Superior temporal gyrus (tissue), 1 donor: ENCODE data around the gene HUNK.

ENCODE experiments used
- DNase-seq: peaks from one replicate; pipeline ENCODE4 v3.0.0-alpha.2; 2016; ENCODE audit errors: extremely low spot score

HUNK gene

DNA sequence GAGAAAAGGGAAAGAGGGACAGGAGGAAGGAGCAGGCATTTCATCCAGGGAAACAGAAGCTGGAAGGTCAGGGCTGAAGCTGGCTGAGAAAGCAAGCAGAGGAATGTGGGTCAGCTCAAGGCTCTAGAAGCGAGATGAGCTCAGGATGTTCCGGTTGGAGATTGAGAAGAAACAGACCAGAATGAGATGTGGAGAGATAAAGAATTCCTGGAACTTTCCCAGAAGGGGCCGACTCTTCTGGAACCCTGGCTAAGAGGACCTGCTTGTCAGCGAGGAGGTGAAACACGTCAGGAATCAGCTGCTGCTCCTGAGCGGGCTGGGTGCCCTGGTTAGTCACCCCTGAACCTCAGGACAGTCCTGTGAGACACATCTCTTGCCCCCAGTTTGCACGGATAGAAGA lies 75.9 kb downstream of the HUNK start:
- no peak for DNase-seq

DNA sequence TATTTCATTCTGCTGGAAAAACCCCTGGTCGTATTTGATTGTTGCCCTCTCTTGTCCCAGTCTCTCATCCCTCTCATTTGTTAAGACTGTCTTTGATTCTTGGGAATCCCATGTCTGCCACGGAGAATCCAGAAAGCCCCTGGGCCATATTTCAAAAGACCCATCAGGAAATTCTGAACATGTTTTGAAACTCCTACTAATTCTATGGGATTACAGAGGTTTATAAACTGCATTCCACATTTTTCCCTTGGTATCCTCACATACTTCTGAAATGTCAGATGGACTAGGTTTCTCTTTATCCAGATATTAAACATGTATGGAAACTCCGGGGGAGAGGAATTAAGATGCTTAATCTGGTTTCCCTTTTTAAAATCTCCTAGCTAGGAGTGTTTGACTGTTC lies 80.0 kb downstream of the HUNK start:
- DNase-seq = no peak

DNA sequence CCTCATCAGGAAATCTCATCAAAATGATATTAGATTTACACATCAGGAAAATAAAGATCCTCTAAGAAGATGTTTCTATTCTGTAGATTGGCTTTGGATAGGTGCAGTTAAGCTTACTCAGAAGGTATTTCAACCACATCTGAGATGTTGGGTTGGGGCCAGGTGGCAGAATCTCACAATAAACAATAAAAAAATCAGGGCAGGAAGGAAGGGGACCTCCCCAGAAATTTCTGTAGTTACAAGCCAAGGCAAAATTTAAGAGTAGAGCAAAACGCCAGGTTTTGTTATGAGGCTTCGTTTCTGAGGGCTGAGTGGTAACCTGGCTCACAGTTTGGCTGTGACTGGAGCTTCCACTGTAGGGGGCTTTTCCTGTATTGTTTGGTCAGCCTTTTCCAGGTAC lies 84.8 kb downstream of the HUNK start:
- DNase-seq = no peak

DNA sequence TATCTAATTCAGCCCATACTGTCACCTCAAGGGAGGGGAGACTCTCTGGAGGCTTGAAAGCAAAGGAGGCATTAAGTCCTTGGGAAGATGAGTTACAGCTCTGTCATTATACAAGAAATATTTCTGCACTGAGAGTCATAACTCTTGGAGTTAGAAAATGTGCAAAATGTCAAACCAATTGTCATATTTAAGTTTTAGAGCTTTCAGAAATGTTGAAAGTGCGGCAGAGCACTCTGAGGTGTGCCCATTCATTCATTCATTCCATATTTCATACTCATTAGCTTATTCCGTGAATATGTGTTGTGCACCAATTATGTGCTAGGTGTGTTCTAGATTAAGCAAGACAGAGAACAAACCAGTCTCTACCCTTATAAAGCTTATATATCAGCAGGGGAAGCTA lies 87.1 kb downstream of the HUNK start:
- DNase-seq = no peak

DNA sequence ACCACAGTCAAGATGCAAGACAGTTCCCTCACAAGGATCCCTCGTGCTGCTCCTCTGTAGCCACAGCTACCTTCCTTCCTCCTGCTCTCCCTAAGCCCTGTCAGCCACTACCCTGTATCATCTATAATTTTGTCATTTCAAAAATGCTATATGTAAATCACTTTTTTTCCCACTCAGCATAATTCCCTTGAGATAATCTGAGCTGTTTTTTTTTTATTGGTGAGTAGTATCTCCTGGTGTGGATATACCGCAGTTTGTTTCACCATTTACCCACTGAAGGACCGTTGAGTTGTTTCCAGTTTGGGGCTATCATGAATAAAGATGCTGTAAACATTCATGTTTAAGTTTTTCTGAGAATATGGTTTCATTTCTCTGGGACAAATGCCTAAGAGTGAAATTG lies 88.2 kb downstream of the HUNK start:
- DNase-seq = no peak

DNA sequence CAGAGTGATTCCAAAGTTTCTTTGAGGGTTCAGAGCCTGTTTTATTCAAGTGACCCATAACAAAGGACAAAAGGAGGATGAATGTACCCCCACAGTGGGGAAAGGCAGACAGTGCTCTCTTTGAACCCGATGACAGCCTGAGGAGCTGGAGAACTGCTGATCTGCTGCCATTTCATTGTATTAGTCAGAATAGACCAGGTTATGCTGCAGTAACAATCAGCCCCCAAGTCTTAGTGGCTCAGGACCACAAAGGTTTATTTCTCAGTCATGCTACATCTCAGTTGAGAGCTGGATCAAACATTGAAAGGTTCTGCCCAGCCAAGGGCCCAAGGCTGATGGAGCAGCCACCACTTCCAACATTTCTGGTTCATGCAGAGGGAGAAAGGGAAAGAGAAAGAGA lies 88.9 kb downstream of the HUNK start:
- DNase-seq = no peak

DNA sequence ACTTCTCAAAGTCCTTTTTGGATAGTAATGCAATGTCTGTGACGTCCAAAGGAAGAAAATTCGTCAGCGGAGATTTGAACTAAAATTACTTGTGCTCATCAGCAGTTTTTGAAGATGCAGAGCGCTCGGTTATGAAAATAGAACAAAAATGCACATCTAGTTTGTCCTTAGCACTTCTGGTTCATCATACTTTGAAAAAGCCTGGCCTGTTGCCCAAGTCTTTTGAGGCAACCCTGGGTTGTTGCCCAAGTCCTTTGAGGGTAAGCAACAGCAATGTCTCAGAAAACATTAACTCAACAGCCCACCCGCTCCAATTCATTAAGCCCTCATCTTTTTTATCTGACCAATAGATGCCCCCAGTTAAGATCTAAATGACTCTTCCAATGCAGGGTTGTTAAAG lies 91.9 kb downstream of the HUNK start:
- DNase-seq = no peak

DNA sequence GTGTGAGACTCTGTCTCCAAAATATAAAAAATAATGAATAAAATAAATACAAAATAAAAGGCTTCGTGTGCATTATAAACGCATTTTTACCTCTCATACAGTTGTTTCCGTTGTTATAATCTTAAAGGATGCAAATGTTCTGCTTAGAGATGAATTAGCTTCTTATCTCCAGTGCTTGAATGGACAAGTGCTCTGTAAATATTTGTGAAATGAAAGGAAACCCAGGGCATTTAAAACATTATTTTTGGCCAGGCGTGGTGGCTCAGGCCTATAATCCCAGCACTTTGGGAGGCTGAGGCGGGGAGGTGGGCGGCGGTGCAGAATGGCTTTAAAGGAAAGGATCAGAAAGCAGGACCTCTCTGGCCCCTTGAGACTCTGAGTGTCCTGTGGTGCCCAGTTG lies 94.5 kb downstream of the HUNK start:
- DNase-seq = no peak

DNA sequence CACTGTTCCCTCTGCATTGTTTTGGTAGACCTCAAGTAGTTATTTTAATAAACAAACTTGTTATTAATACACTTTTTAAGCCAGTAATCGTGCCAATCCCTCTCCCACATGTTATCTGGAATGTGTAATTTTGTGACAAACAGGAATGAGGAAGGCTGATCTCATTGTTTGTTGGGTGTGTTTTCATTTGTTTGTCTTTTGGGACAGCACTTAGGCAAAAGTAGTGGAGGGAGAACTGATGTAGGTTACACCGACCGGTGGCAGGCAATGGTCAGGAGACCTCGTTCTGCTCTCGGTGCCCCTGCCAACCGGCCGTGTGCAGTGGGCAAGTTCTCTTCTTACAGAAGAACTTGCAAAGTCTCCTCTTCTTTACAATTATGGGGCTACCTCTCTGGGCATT lies 99.8 kb downstream of the HUNK start:
- DNase-seq = no peak

DNA sequence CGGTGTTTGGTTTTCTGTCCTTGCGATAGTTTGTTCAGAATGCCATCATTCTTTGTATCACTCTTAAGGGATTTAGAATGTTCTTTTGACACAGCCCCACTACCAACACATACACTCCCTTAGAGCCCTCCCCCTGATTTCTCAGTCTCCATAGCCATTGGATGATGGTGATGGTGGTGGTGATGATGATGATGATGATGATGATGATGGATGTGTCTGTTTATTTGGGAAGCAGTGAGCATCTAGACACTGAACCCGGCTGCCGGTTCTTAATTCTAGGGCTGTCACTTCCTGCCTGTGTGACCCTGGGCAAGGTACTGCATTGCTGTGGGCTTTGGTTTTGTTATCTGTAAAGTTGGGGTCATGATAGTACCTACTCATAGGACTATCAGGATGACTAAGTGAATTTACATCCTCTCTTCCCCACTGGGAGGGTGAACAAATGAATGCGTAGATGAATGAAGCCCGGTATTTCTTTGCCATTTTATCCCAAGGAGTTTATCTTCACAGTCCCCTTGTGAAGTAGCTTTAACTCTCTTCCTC lies 100.7 kb downstream of the HUNK start:
- DNase-seq = no peak

DNA sequence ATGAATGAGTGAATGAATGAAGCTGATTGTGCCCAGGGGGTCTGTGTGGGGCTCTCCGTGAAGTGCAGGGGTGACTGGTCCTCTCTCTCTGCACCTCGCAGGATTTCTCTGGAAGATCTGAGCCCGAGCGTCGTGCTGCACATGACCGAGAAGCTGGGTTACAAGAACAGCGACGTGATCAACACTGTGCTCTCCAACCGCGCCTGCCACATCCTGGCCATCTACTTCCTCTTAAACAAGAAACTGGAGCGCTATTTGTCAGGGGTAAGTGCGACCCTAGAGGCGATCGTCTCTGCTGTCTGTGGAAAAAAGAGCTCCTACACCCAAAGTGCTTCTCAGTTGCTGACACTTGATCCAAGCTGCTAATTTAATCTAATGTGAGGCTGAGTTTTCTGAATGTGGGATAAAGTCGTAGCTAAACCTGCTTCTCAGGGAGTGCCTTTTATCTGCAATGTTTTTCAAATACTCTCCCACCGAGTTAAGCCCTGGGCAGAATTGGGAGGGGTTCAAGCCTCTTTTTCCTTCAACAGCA lies 101.7 kb downstream of the HUNK start:
- DNase-seq = no peak

DNA sequence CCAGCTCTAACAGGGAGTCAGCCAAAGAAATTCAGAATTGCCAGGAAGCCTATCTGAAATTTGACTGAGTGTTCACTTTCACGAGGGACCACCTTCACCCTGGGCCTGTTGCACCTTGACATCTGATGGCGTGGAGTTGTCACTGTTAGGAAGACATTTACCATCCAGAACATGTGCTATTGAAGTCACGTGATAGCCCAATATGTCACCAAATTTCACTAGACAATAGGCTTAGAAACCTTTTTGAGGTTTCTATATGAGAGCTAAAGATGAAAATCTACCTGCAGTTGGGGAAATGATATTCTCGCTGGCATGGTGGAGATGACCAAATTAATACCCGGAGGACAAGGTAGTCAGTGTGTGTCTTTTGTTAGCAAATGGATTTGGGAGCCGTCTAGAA lies 102.7 kb downstream of the HUNK start:
- no peak for DNase-seq

DNA sequence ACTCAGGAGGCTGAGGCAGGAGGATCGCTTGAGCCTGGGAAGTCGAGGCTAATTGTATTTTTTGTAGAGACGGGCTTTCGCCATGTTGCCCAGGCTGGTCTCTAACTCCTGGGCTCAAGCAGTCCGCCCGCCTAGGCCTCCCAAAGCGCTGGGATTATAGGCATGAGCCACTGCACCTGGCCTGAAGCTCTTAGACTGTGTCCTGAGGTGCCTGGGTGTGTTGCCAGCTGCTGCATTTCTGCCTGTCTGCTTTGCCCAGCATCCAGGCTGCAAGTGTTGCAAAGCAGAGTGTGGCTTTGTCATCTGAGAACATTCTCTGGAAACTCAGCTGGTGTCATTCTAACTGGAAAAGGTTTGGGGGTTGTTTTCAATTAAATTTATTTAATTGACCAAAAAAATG lies 105.0 kb downstream of the HUNK start:
- no peak for DNase-seq

DNA sequence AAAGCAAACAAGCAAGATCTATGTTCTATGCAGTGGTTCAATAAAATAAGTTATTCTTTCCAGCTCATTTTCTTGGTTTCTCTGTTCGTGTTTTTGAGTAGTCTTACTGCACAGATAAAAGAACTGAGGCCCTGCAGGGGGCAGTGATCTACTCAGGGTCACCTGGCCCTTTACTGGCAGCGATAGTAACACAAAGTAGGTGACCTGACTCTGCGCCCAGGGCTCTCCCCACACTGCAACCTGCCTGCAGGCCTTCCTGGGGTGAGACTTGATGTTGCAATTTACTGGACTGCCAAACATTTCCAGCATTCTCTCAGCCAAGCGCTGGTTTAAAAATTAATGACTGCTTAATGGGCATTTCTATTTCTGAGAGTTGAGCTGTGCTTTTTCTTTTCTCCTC lies 110.3 kb downstream of the HUNK start:
- DNase-seq = no peak

DNA sequence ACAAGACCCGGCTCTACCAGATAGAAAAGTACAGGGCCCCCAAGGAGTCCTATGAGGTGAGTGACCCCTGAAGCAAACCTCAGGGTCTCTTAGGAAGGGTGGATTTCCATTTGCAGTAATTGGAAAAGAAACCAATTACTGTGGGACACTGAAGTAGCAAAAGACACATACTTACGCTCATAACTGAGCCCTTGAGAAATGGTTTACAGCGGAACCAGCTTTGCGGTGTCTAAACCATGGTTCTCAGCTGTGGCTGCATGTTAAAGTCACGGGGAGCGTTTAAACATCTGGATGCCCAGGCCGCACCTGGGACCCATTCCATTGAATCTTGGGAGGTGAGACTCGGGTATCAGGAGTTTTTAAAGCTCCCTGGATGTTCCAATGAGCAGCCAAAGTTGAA lies 110.7 kb downstream of the HUNK start:
- no peak for DNase-seq

DNA sequence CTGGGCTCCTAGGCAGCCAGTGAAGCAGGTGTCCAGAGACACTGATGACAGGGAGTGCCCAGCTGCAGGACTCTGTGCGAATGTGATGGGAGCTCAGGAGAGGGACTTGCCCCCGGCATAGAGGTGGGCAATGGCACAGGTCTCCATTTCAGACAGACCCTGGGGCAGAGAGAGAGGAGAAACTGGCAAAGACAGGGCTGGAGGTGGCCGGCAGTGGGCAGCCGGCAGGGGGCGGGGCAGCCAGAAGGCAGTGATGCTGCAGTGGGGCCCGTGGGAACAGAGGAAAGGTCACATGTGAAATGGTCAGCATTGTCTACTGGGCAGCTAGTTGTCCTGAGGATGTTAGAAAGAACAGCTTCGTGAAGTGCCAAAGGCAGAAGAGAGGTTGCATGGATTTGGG lies 112.6 kb downstream of the HUNK start:
- no peak for DNase-seq

DNA sequence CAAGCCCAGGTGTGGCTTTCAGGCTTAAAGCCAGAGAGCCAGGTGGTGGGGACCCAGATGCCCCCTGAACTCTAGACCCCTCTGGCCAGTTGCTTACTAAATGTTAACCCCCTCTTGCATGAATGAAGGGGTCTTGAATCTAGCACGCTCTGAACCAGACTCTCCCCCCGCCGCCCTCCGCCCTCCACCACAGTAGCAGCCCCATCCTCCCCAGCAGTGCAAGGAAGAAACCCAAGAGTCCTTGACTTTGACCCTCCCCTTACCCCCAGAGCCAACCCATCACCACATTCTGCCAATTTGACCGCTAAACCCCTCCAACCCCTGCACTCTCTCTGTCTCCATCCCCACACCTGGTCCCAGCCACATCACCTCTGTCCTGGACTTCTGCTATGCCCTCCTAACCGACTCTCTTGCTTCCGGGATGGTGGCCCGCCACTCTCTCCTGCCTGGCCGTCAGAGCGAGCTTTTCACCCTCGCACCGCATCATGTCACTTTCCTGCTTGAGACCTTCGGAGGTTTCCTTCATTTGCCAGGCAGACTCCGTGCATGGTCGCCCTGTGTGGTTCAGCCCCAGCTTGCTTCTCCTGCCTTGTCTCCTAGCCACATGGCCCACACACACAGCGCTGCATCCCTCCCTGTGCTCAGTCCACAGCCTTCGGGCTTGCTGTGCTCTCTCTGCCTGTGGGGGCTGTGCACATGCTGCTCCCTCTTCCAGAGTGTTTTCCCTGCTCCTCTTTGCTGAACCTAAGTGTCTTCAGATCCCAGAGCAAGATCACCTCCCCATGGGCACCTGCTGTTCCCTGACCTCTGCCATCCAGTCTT lies 113.4 kb downstream of the HUNK start:
- DNase-seq = no peak

DNA sequence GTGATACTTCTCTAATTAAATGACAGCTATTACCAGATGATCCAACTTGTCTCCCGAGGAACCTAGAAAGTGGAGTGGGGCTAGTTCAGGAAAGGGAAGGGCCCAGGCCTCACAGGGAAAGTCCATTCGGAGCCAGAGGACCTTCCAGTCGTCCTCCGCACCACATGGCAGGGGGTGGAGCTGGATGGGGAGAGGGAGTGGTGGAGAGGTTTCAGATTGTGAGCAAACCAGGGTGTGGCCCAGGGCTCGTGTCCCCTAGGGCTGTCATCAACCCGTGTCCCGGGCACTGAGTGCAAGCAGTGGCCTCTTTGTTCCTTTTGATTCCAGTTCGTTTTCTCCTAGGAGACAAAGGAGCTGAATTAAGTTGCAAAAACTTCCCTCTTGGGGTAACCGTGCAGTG lies 114.9 kb downstream of the HUNK start:
- DNase-seq = no peak

DNA sequence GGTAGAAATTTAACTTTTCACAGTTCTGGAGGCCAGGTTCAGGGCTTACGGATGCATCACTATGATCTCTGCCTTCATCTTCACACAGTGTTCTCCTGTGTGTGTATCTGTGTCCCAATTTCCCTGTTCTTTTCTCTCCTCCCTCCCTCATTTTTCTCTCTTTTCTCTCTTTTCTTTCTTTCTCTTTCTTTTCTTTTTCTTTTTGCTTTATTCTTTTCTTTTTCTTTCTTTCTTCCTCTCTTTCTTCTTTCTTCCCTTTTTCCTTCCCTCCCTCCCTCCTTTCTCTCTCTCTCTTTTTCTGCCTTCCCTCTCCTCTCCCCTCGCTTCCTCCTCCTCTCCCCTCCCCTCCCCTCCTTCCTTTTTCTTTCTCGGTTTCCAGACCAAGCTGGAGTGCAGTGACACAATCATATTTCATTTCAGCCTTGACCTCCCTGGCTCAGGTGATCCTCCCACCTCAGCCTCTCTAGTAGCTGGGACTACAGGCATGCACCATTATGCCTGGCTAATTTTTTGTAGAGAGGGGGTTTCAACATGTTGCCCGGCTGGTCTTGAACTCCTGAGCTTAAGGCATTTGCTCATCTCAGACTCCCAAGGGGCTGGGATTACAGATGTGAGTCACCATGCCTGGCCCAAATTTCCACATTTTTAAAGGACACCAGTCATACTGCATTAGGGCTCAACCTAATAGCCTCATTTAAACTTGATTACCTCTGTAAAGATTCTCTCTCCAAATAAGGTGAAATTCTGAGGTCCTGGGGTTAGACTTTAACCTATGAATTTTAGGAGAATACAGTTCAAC lies 115.9 kb downstream of the HUNK start:
- no peak for DNase-seq

DNA sequence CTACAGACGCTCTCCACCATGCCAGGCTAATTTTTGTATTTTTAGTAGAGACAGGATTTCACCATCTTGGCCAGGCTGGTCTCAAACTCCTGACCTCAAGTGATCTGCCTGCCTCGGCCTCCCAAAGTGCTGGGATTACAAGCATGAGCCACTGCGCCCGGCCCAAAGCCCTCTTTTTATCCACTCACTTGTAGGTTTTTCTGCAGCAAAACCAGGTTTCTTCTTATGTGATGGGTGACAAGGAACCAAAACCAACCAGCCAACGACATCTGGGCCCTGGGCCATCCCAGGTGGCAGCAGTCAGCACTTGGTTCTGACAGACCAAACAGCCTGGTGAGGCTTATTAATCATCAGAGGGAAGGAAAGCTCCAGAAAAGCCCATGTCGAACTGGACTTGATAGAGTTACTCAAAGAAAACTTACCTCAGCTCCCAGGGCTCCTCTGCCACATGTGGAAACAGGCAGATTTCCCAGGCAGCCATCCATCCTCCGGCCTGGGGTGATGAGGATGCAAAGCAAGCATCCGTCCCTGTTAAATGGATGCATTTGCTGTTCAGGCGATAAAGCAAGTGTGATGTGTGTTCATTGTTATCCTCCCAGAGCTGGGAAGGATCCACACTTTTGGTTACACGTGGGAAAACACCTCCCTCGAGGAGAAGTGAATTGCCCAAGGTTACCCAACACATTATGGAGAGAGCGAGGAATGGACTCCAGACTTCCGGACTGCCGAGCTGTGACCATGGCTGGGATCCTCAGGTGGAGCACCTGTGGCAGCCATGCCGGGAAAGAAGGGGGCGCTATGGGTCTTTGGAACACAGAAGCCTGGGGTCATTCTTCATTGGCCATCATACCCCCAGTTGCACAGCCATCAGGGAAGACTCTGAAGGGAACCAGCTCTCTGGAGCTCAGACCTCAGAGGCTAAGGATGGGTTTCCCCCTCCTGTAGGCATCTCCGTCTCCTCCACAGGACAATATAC lies 118.8 kb downstream of the HUNK start:
- no peak for DNase-seq

DNA sequence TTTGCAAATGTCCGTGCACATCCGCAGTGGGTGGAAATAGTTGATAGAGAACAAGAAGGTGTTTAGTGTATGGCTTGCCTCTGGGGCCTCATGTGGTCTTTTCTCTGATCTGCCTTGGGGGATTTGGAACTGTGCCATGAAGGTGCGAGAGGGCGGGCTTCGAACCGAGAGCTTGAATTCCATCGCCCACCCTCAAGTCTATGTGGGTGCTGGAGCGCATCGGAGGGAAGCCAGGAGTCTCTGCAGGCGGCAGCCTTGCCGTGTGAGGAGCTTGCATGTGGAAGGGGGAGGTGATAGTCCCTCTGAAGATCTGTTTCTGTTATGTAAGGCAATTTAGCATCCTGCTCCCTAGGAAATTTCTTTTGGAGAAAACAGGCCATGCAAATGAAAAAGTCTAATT lies 119.6 kb downstream of the HUNK start:
- peak; percentile 57 for DNase-seq
